ENCODE results near the gene TPST1.
"Not testable (repeated sequence)": the region's sequence is repeated elsewhere in the genome, so short reads cannot be mapped to it uniquely, and the experiment has no call there.

TPST1 gene

GRCh38 chr7:66187905-66188304 is 17.2 kb upstream of the TPST1 start:
- in situ Hi-C loops (cut with MboI; ENCODE audit: low sequenced_read_pairs) = no loop called here

- in situ Hi-C loops (cut with MboI; ENCODE audit: low sequenced_read_pairs) = no loop called here
These were observed 16.5 kb upstream of the TPST1 start for GRCh38 chr7:66188645-66189044.

- in situ Hi-C loops (cut with MboI; ENCODE audit: low sequenced_read_pairs) = no loop called here
These were observed 15.2 kb upstream of the TPST1 start for GRCh38 chr7:66189695-66190503.

GRCh38 chr7:66190504-66190857 is 14.7 kb upstream of the TPST1 start:
- in situ Hi-C loops (cut with MboI; ENCODE audit: low sequenced_read_pairs) = no loop called here

- in situ Hi-C loops (cut with MboI; ENCODE audit: low sequenced_read_pairs) = no loop called here
These were observed 11.9 kb upstream of the TPST1 start for GRCh38 chr7:66193146-66193725.

- in situ Hi-C loops (cut with MboI; ENCODE audit: low sequenced_read_pairs) = no loop called here
These were observed 6.7 kb upstream of the TPST1 start for GRCh38 chr7:66198469-66198868.

GRCh38 chr7:66198956-66199355 is 6.2 kb upstream of the TPST1 start:
- in situ Hi-C loops (cut with MboI; ENCODE audit: low sequenced_read_pairs) = no loop called here

GRCh38 chr7:66202441-66202840 is 2.7 kb upstream of the TPST1 start:
- in situ Hi-C loops (cut with MboI; ENCODE audit: low sequenced_read_pairs) = no loop called here

GRCh38 chr7:66205741-66206090 is 582 bp downstream of the TPST1 start:
- in situ Hi-C loops (cut with MboI; ENCODE audit: low sequenced_read_pairs) = no loop called here

- in situ Hi-C loops (cut with MboI; ENCODE audit: low sequenced_read_pairs) = no loop called here
These were observed 1.2 kb downstream of the TPST1 start for GRCh38 chr7:66206119-66206933.

GRCh38 chr7:66206934-66207240 is 1.8 kb downstream of the TPST1 start:
- in situ Hi-C loops (cut with MboI; ENCODE audit: low sequenced_read_pairs) = no loop called here

GRCh38 chr7:66207540-66207939 is 2.4 kb downstream of the TPST1 start:
- in situ Hi-C loops (cut with MboI; ENCODE audit: low sequenced_read_pairs) = no loop called here

GRCh38 chr7:66211429-66211828 is 6.3 kb downstream of the TPST1 start:
- in situ Hi-C loops (cut with MboI; ENCODE audit: low sequenced_read_pairs) = no loop called here

- in situ Hi-C loops (cut with MboI; ENCODE audit: low sequenced_read_pairs) = no loop called here
These were observed 8.5 kb downstream of the TPST1 start for GRCh38 chr7:66213637-66214036.

GRCh38 chr7:66216687-66217086 is 11.6 kb downstream of the TPST1 start:
- in situ Hi-C loops (cut with MboI; ENCODE audit: low sequenced_read_pairs) = no loop called here

GRCh38 chr7:66219805-66220204 is 14.7 kb downstream of the TPST1 start:
- in situ Hi-C loops (cut with MboI; ENCODE audit: low sequenced_read_pairs) = no loop called here

- in situ Hi-C loops (cut with MboI; ENCODE audit: low sequenced_read_pairs) = no loop called here
These were observed 16.3 kb downstream of the TPST1 start for GRCh38 chr7:66221442-66221841.

GRCh38 chr7:66227808-66228207 is 22.7 kb downstream of the TPST1 start:
- in situ Hi-C loops (cut with MboI; ENCODE audit: low sequenced_read_pairs) = no loop called here

GRCh38 chr7:66231326-66232216 is 26.4 kb downstream of the TPST1 start:
- in situ Hi-C loops (cut with MboI; ENCODE audit: low sequenced_read_pairs) = not testable (repeated sequence)

GRCh38 chr7:66233638-66234037 is 28.5 kb downstream of the TPST1 start:
- in situ Hi-C loops (cut with MboI; ENCODE audit: low sequenced_read_pairs) = no loop called here

GRCh38 chr7:66236713-66237303 is 31.7 kb downstream of the TPST1 start:
- in situ Hi-C loops (cut with MboI; ENCODE audit: low sequenced_read_pairs) = no loop called here
